ENCODE data around the gene SYT17.

The SYT17 gene

DNA sequence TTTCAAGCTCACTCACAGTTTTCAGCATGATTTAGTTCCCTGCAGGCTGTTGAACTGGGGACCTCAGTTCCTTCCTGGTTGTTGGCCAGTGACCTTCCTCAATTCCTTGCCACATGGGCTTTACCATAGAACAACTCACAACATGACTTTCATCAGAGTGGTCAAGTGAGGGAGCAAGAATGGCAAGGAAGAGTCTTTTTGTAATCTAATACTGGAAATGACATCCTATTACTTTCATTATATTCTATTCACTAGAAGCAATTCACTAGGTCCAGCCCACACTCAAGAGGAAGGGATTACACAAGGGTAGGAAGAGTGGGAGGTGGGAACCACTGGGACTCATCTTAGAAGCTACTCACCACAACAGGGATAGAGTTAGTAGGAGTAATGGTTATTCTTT lies 57.6 kb downstream of the SYT17 start:
- TF ChIP-seq, protein P1, sequence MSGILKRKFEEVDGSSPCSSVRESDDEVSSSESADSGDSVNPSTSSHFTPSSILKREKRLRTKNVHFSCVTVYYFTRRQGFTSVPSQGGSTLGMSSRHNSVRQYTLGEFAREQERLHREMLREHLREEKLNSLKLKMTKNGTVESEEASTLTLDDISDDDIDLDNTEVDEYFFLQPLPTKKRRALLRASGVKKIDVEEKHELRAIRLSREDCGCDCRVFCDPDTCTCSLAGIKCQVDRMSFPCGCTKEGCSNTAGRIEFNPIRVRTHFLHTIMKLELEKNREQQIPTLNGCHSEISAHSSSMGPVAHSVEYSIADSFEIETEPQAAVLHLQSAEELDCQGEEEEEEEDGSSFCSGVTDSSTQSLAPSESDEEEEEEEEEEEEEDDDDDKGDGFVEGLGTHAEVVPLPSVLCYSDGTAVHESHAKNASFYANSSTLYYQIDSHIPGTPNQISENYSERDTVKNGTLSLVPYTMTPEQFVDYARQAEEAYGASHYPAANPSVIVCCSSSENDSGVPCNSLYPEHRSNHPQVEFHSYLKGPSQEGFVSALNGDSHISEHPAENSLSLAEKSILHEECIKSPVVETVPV (CRISPR knock-in tag; IDR thresholded peaks at IDR 0.05): no peak
- no peak for TF ChIP-seq BACH2 (CRISPR knock-in tag; IDR thresholded peaks at IDR 0.05; ENCODE audit: borderline replicate concordance)
- TF ChIP-seq ZNF565 (CRISPR knock-in tag; conservative IDR thresholded peaks at IDR 0.05; ENCODE audit: low read depth): no peak
- no peak for TF ChIP-seq ZNF8 (CRISPR knock-in tag; IDR thresholded peaks at IDR 0.05)
- TF ChIP-seq ZC3H10 (CRISPR knock-in tag; IDR thresholded peaks at IDR 0.05): no peak
- no peak for TF ChIP-seq ESRRG (CRISPR knock-in tag; IDR thresholded peaks at IDR 0.05)
- ATAC-seq: no peak

DNA sequence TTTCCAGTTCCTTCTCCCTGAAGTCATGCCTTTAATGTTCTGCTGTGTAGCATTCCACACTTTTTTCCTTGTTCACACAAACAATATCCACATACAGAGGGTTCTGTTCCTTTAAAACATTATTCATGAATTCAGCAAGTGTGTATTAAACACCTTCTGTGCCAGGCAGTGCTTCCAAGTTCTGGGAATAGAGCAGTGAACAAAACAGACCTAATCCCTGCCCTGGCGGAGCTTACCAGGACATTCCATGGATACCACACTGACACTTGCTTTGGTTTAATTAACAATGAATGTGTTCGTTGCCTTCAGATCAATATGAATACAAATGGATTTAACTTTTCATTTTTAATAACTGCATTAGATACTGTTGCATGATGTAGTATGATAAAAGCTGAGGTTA lies 59.6 kb downstream of the SYT17 start:
- no peak for TF ChIP-seq ZNF8 (CRISPR knock-in tag; IDR thresholded peaks at IDR 0.05)
- TF ChIP-seq ZC3H10 (CRISPR knock-in tag; IDR thresholded peaks at IDR 0.05): no peak
- no peak for TF ChIP-seq OSR1 (CRISPR knock-in tag; IDR thresholded peaks at IDR 0.05)
- no peak for TF ChIP-seq TOX (CRISPR knock-in tag; IDR thresholded peaks at IDR 0.05; ENCODE audit: borderline replicate concordance)
- TF ChIP-seq ZFP30 (CRISPR knock-in tag; IDR thresholded peaks at IDR 0.05): no peak
- no peak for ATAC-seq

DNA sequence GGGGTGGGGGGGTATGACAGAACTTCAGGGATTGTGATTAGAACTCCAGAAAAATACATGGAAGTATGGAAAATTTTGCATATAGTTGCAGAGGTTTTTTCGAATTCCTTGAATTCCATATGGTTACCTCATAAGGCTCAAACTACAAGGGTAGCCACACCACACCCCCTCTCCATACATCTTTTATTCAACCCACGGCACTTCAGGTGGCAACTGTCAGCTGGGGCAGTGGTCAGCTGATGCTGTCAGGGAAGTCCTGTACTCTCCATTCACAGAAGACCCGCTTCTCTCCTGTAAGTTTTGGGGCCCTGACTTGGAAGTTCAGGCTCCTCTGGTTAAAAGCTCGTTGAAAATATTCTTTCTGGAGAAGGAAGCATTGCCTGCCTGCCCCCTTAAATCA lies 60.0 kb downstream of the SYT17 start:
- TF ChIP-seq ZC3H10 (CRISPR knock-in tag; IDR thresholded peaks at IDR 0.05): no peak
- no peak for TF ChIP-seq ESRRG (CRISPR knock-in tag; IDR thresholded peaks at IDR 0.05)
- no peak for TF ChIP-seq ZFP30 (CRISPR knock-in tag; IDR thresholded peaks at IDR 0.05)
- TF ChIP-seq TCF4 (CRISPR knock-in tag; IDR thresholded peaks at IDR 0.05; ENCODE audit: borderline replicate concordance): no peak
- TF ChIP-seq ZNF8 (CRISPR knock-in tag; IDR thresholded peaks at IDR 0.05): no peak
- no peak for TF ChIP-seq OSR1 (CRISPR knock-in tag; IDR thresholded peaks at IDR 0.05)
- no peak for TF ChIP-seq ZNF70 (CRISPR knock-in tag; IDR thresholded peaks at IDR 0.05)
- TF ChIP-seq, protein P1 (CRISPR knock-in tag; IDR thresholded peaks at IDR 0.05): no peak
- no peak for TF ChIP-seq ZNF565 (CRISPR knock-in tag; conservative IDR thresholded peaks at IDR 0.05; ENCODE audit: low read depth)
- ATAC-seq: no peak

GRCh38 chr16:19228575-19228974 lies 60.5 kb downstream of the SYT17 start:
- ATAC-seq: no peak
- TF ChIP-seq BACH2 (CRISPR knock-in tag; IDR thresholded peaks at IDR 0.05; ENCODE audit: borderline replicate concordance): no peak
- TF ChIP-seq ZNF70 (CRISPR knock-in tag; IDR thresholded peaks at IDR 0.05): no peak

DNA sequence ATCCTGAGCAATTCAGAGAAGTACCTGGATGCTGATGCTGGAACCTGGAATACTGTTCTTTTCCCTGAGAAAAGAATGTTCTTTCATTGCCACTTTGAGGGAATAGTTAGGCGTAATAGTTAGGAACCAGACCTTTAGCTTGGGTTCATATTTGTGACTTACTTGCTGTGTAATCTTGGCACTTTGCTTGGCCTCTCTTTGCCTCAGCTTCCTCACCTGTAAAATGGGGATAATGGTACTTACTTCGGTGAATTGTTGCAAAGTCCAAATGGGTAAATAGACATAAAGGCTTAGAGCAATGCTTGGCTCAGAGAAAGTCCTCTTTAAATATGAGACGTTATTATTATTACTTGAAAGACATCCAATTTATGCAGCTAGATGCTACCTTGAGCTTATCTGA lies 62.5 kb downstream of the SYT17 start:
- TF ChIP-seq ZNF565 (CRISPR knock-in tag; conservative IDR thresholded peaks at IDR 0.05; ENCODE audit: low read depth) (no peak), TCF4 (CRISPR knock-in tag; IDR thresholded peaks at IDR 0.05; ENCODE audit: borderline replicate concordance) (no peak), ZC3H10 (CRISPR knock-in tag; IDR thresholded peaks at IDR 0.05) (no peak), OSR1 (CRISPR knock-in tag; IDR thresholded peaks at IDR 0.05) (no peak), ARNTL (CRISPR knock-in tag; IDR thresholded peaks at IDR 0.05; ENCODE audit: borderline replicate concordance, low read depth) (no peak)
- TF ChIP-seq, protein P2, sequence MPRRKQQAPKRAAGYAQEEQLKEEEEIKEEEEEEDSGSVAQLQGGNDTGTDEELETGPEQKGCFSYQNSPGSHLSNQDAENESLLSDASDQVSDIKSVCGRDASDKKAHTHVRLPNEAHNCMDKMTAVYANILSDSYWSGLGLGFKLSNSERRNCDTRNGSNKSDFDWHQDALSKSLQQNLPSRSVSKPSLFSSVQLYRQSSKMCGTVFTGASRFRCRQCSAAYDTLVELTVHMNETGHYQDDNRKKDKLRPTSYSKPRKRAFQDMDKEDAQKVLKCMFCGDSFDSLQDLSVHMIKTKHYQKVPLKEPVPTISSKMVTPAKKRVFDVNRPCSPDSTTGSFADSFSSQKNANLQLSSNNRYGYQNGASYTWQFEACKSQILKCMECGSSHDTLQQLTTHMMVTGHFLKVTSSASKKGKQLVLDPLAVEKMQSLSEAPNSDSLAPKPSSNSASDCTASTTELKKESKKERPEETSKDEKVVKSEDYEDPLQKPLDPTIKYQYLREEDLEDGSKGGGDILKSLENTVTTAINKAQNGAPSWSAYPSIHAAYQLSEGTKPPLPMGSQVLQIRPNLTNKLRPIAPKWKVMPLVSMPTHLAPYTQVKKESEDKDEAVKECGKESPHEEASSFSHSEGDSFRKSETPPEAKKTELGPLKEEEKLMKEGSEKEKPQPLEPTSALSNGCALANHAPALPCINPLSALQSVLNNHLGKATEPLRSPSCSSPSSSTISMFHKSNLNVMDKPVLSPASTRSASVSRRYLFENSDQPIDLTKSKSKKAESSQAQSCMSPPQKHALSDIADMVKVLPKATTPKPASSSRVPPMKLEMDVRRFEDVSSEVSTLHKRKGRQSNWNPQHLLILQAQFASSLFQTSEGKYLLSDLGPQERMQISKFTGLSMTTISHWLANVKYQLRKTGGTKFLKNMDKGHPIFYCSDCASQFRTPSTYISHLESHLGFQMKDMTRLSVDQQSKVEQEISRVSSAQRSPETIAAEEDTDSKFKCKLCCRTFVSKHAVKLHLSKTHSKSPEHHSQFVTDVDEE (CRISPR knock-in tag; IDR thresholded peaks at IDR 0.05): no peak
- TF ChIP-seq, protein P3, sequence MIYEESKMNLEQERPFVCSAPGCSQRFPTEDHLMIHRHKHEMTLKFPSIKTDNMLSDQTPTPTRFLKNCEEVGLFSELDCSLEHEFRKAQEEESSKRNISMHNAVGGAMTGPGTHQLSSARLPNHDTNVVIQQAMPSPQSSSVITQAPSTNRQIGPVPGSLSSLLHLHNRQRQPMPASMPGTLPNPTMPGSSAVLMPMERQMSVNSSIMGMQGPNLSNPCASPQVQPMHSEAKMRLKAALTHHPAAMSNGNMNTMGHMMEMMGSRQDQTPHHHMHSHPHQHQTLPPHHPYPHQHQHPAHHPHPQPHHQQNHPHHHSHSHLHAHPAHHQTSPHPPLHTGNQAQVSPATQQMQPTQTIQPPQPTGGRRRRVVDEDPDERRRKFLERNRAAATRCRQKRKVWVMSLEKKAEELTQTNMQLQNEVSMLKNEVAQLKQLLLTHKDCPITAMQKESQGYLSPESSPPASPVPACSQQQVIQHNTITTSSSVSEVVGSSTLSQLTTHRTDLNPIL (CRISPR knock-in tag; IDR thresholded peaks at IDR 0.05; ENCODE audit: low read depth): no peak
- no peak for ATAC-seq

GRCh38 chr16:19231881-19232280 lies 63.8 kb downstream of the SYT17 start:
- no peak for ATAC-seq
- TF ChIP-seq ISL1 (CRISPR knock-in tag; IDR thresholded peaks at IDR 0.05): no peak
- no peak for TF ChIP-seq RARB (CRISPR knock-in tag; IDR thresholded peaks at IDR 0.05)
- no peak for TF ChIP-seq TOX (CRISPR knock-in tag; IDR thresholded peaks at IDR 0.05; ENCODE audit: borderline replicate concordance)
- no peak for TF ChIP-seq TCF4 (CRISPR knock-in tag; IDR thresholded peaks at IDR 0.05; ENCODE audit: borderline replicate concordance)
- TF ChIP-seq, protein P2 (CRISPR knock-in tag; IDR thresholded peaks at IDR 0.05): no peak
- no peak for TF ChIP-seq BACH2 (CRISPR knock-in tag; IDR thresholded peaks at IDR 0.05; ENCODE audit: borderline replicate concordance)
- no peak for TF ChIP-seq ZFP30 (CRISPR knock-in tag; IDR thresholded peaks at IDR 0.05)
- no peak for TF ChIP-seq ESRRG (CRISPR knock-in tag; IDR thresholded peaks at IDR 0.05)
- TF ChIP-seq PATZ1 (CRISPR knock-in tag; IDR thresholded peaks at IDR 0.05; ENCODE audit: borderline replicate concordance): no peak
- TF ChIP-seq ARNTL (CRISPR knock-in tag; IDR thresholded peaks at IDR 0.05; ENCODE audit: borderline replicate concordance, low read depth): no peak
- TF ChIP-seq ZNF565 (CRISPR knock-in tag; conservative IDR thresholded peaks at IDR 0.05; ENCODE audit: low read depth): no peak
